ENCODE data around the gene PCSK2.

Gene PCSK2

GRCh38 chr20:17505636-17506517 is 279.0 kb downstream of the PCSK2 start:
- no peak for DNase-seq (ENCODE audit: low read depth)

GRCh38 chr20:17507032-17507431 is 280.2 kb downstream of the PCSK2 start:
- no peak for DNase-seq (ENCODE audit: low read depth)

DNA sequence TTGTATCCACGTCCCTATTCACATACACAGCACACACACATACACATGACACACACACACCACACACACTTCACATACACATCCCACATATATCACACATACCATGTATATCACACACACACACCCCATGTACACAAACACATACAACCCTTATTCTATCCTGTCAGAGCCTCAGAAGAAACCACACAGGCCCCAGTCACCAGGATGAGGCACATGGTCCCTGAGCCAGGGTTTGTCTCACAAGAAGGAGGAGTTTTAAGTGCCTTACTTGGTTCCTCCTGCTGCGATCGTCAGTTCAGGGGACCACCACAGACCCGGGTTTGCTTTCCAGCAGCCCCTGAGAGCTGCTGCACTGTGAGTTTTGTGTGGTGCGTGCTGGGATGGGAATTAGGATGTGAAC is 280.7 kb downstream of the PCSK2 start:
- DNase-seq (ENCODE audit: low read depth): no peak

DNA sequence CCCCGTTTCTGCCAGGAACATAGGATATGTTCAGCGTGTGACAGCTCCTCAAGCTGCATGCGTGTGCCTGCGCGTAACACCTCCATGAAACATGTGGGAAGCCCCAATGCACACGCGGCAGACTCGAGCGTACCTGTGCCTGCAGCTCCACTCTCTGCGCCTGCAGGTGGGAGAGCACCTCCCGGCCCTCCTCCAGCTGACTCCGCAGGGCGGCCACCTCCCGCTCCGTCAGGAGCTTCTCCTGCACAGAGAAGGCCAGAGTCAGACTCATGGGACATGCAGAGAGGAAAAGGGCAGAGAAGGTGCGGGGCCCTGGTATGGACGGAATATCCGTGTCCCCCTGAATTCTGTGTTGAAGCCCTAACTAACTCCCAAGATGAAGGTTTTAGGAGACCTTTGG is 281.9 kb downstream of the PCSK2 start:
- DNase-seq (ENCODE audit: low read depth): no peak

DNA sequence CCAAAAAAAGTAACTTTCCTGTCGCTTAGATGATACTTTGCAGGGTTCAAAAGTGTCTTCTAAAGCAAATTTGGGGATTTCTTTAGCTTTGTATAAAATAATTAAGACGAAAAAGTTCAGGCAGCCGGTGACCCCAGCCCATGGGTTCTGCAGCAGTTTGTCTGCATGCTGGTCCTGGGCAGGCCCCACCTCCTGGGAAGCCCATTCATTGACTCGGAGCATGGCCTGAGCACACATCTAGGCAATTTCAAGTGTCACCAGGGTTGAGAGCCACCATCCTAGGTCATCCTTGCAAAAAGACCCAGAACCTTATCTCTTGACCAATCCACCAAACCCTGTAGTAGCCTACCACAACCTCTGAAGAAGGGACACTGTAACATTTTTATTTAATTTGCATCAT is 283.7 kb downstream of the PCSK2 start:
- no peak for DNase-seq (ENCODE audit: low read depth)

DNA sequence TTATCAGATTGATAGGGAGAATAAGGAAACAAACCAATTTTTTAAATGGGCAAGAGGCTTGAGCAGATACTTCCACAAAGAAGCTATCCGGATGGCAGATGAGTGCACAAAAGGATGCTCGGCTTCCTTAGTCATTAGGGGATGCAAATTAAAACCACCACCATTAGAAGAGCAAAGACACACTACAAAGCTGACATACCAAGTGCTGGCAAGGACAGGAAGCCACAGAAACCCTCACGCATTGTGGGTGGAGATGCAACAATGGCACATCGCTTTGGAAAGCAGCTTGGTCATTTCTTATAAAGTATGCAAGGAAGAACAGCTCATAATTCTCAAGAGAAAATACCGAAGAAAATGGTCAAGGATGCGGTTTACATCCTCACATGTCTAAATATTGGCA is 284.6 kb downstream of the PCSK2 start:
- no peak for DNase-seq (ENCODE audit: low read depth)

- no peak for DNase-seq (ENCODE audit: low read depth)
Observed at GRCh38 chr20:17513939-17514338, 287.1 kb downstream of the PCSK2 start.

GRCh38 chr20:17515053-17515452 is 288.2 kb downstream of the PCSK2 start:
- no peak for DNase-seq (ENCODE audit: low read depth)

GRCh38 chr20:17518339-17519052 is 291.7 kb downstream of the PCSK2 start:
- no peak for DNase-seq (ENCODE audit: low read depth)

GRCh38 chr20:17519606-17520285 is 292.9 kb downstream of the PCSK2 start:
- no peak for DNase-seq (ENCODE audit: low read depth)

GRCh38 chr20:17520583-17520982 is 293.7 kb downstream of the PCSK2 start:
- DNase-seq (ENCODE audit: low read depth): no peak

- DNase-seq (ENCODE audit: low read depth): no peak
Observed at GRCh38 chr20:17522528-17522927, 295.7 kb downstream of the PCSK2 start.

- DNase-seq (ENCODE audit: low read depth): no peak
Observed at GRCh38 chr20:17523326-17523725, 296.5 kb downstream of the PCSK2 start.

- DNase-seq (ENCODE audit: low read depth): no peak
Observed at GRCh38 chr20:17524560-17524959, 297.7 kb downstream of the PCSK2 start.

- no peak for DNase-seq (ENCODE audit: low read depth)
Observed at GRCh38 chr20:17525132-17525531, 298.3 kb downstream of the PCSK2 start.

DNA sequence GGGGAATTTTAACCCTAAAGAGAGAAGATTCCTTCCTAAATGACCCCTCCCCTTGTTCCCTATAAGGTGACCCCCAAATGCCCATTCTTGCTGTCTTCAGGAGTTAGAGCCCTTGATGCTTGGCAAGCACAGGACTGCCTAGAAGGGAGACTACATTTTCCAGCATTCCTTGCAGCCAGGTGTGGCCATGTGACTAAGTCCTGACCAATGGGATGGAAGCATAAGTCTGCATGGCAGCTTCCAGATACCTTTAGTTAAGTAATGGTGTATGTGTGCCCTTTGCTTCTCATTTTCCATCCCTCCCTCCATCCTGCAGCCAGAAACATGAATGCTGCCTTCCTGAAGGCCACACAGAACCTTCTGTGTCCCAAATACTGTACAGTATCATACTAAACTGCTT is 298.8 kb downstream of the PCSK2 start:
- no peak for DNase-seq (ENCODE audit: low read depth)

DNA sequence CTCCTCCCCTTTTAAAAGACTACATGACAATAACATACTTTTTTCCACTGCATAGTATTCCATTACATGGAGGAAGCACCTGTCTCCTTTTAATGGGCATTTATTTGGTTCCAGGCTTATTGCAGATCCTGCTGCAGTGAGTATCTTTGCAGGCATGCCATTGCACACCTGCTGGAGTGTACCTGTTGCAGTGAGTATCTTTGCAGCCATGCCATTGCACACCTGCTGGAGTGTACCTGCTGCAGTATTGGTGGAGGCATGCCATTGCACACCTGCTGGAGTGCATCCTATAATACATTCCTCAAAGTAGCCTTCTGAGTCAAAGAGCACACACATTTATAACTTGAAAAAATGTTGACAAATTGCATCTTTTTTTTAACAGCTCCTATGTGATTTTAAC is 302.7 kb downstream of the PCSK2 start:
- no peak for DNase-seq (ENCODE audit: low read depth)

- DNase-seq (ENCODE audit: low read depth): no peak
Observed at GRCh38 chr20:17530153-17530552, 303.3 kb downstream of the PCSK2 start.

DNA sequence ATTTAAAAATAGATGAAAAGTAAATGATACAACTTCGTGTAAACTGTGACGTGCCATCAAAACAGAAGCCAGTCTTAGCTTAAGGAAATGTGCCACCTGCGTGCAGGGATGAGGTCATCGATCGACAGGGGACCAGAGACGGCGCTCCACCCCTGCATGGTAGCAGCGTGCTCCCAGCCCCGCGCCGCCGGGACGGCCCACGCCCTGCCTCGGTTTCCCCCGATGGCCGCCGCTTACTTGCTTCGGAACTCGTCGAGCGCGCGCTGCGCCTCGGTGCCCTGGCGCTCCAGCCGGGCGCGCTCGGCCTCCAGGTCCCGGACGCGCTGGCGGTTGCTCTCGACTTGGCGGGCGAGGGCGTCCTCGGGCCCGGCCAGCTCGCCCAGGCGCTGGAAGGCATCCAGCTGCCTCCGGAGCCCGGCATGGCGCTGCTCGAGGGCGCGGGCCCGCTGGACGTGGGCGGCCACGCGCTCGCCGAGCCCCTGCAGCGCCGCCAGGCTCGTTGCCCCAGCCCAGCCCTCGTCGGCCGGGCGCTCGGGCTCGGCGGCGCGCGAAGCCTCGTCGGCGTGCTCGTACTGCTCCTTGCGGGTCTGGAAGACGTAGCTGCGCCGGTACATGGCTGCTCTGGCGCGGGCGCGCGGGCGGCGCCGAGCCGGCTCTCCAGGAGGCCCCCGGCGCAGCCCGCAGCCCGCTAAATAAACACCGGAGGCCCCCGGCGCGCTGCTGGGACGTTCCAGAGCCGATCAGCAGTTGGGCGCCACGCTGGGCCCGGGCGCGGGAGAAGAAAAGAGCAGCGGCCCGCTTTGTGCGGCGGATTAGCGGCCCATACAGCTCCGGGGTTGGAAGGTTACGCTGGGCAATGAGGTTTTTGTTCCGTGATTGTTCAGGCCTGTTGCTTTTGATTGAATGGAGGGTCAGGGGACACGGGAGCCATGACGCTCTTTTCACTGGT is 304.1 kb downstream of the PCSK2 start, which contains the start of gene BFSP1:
TSS of gene BFSP1 (minus strand) at position 664 of the 949 bp plus-strand sequence. CDS start at position 614, 50 bp downstream.
- peak; percentile 4 for DNase-seq (ENCODE audit: low read depth)

- DNase-seq (ENCODE audit: low read depth): no peak
Observed at GRCh38 chr20:17531665-17532025, 304.8 kb downstream of the PCSK2 start.

- DNase-seq (ENCODE audit: low read depth): no peak
Observed at GRCh38 chr20:17533396-17533795, 306.6 kb downstream of the PCSK2 start.

GRCh38 chr20:17534077-17534476 is 307.2 kb downstream of the PCSK2 start:
- no peak for DNase-seq (ENCODE audit: low read depth)
